Measurements from ENCODE around the gene SAFB2.

DNA sequence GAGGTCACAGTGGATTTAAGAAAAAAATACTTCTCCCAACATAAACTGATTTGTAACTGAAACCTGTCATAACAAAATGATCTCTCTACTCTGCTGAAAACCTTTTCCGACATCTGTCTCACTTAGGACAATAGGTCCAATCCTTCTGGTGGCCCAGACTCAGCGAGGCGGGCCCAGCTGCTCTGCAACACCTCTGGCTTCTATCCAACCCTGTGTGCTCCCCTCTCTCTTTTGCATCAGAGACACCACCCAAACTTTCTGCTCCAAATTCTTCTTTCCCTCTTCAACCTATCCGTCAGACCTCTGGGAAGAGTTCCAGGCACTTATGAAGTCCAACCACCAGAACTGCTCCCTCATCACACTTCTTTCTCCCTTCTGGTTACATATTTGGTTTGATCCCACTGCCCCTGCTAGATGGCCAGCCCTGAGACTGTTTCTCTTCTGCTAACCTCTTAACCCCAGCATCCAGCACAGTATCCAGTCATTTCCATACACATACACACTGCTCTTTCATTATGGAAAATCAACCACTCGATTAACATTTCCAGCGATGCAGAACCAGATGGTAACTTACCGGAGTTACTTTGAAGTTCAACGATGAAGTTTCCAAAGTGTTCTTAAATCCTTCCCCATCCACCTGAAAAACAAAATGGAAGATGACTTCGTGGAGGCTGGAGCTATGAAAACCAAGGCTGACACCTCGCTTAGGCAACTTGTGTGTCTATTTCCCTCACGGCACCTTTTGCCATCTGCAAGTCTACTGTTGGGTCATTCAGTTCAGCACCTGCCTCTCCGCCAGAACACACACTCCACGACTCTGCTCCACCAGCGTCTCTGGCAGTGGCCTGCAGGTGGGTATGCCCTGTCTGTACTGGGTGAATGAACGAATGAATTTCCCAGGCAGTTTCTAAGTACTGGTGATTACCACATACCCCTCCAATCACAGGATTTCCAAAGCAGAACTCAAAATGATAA is 9.4 kb downstream of the SAFB2 start:
- TF ChIP-seq SP1 (IDR thresholded peaks at IDR 0.05; ENCODE audit: low read depth) (no peak), EZH2phosphoT487 (IDR thresholded peaks at IDR 0.05; ENCODE audit: borderline replicate concordance) (no peak)
